GM12878 (cell line): Measurements from ENCODE around the gene REV3L. TPM values are rescaled to one million over a fixed set of nuclear protein-coding genes. Genes with fewer than 3 reads are reported as not detected.

ENCODE experiments used
- ATAC-seq: fragments of 200-7000 bp; cut with Tn5 transposase; 3 replicates; pipeline ENCODE4 v1.9.1; 2020; ENCODE audit warnings: mild to moderate bottlenecking, moderate library complexity
- BruUV-seq: library from RNA; stranded (reverse); fragments of 400-500 nt; replicated peaks from 2 replicates; lab custom pipeline; 2021; lab: Mats Ljungman, UMichigan
- CTCF ChIA-PET: fragments of 300-600 bp; sonication (Branson Sonifier 250); formaldehyde crosslinking; extraction: SDS; loops from one replicate; lab custom pipeline; 2021; ENCODE audit warnings: inconsistent platforms; lab: Yijun Ruan, JAX
- POLR2A ChIA-PET: fragments of 350-600 bp; formaldehyde crosslinking; extraction: SDS; loops from one replicate; lab custom pipeline; 2021; ENCODE audit warnings: inconsistent platforms; lab: Charles Lee
- RAD21 ChIA-PET: fragments of 300-600 bp; sonication (Branson Sonifier 250); formaldehyde crosslinking; loops from one replicate; lab custom pipeline; 2023; ENCODE audit warnings: antibody characterized with exemption; ENCODE audit not compliant: unreplicated experiment; lab: Charles Lee
- SMC1A ChIA-PET: fragments of 300-600 bp; sonication (Branson Sonifier 250); formaldehyde crosslinking; loops from one replicate; lab custom pipeline; 2023; ENCODE audit not compliant: unreplicated experiment, uncharacterized antibody; lab: Charles Lee
- DNase-seq: peaks from one replicate; pipeline ENCODE4 v3.0.0-alpha.2; 2011; ENCODE audit warnings: low read depth, low spot score
- FAIRE-seq: peaks from 3 replicates; lab custom pipeline; 2011; peaks lifted over from hg19 to GRCh38; lab: Jason Lieb, UNC
- H2AFZ ChIP-seq: 2 replicates; pipeline ENCODE4 v1.6.0; 2011; ENCODE audit warnings: low read depth, low read length, control low read depth; ENCODE audit not compliant: control insufficient read depth
- H3K27ac ChIP-seq: 2 replicates; pipeline ENCODE4 v1.5.1; 2011; ENCODE audit warnings: control low read depth; ENCODE audit not compliant: control insufficient read depth, insufficient read depth
- H3K27me3 ChIP-seq, 2 experiments: replicated peaks in 1 of 2; 2 replicates each; pipeline versions ENCODE4 v1.6.0 to v1.6.1; 2011; ENCODE audit warnings: low read length in 1 of 2; ENCODE audit not compliant: control insufficient read depth in 2 of 2, insufficient read depth in 2 of 2
- H3K36me3 ChIP-seq, 2 experiments: 2 replicates each; pipeline ENCODE4 v1.5.1; 2011; ENCODE audit warnings: low read length in 1 of 2; ENCODE audit not compliant: control insufficient read depth in 2 of 2, insufficient read depth in 2 of 2
- H3K4me1 ChIP-seq: 2 replicates; pipeline ENCODE4 v1.6.1; 2011; ENCODE audit warnings: mild to moderate bottlenecking, low read length, moderate library complexity, mixed read lengths; ENCODE audit not compliant: control insufficient read depth, insufficient read depth
- H3K4me2 ChIP-seq: 2 replicates; pipeline ENCODE4 v1.6.0; 2011; ENCODE audit warnings: control low read depth; ENCODE audit not compliant: control insufficient read depth, insufficient read depth
- H3K4me3 ChIP-seq: fragments of 200-600 bp; sonication (generic); 2 replicates; pipeline ENCODE4 v1.5.1; 2016
- H3K79me2 ChIP-seq: 2 replicates; pipeline ENCODE4 v1.6.0; 2011; ENCODE audit warnings: low read length; ENCODE audit not compliant: control insufficient read depth, insufficient read depth
- H3K9ac ChIP-seq: 2 replicates; pipeline ENCODE4 v1.8.0; 2011; ENCODE audit warnings: low read length, control low read depth, mixed read lengths; ENCODE audit not compliant: control insufficient read depth, insufficient read depth
- H3K9me3 ChIP-seq: replicated peaks from 3 replicates; pipeline ENCODE4 v1.5.1; 2011; ENCODE audit warnings: mild to moderate bottlenecking, low read length; ENCODE audit not compliant: control insufficient read depth, insufficient read depth
- H4K20me1 ChIP-seq: 2 replicates; pipeline ENCODE4 v1.6.0; 2011; ENCODE audit not compliant: control insufficient read depth, insufficient read depth
- BMI1 ChIP-seq: fragments of 450-650 bp; IDR thresholded peaks from 2 replicates; pipeline ENCODE4 v1.6.1; 2016; ENCODE audit warnings: mild to moderate bottlenecking, moderate library complexity, borderline replicate concordance
- POU2F2 ChIP-seq: IDR thresholded peaks from 3 replicates; pipeline ENCODE4 v1.6.1; 2011; ENCODE audit warnings: low read depth, mild to moderate bottlenecking, low read length, borderline replicate concordance
- TAF1 ChIP-seq: IDR thresholded peaks from 2 replicates; pipeline ENCODE4 v1.6.1; 2011; ENCODE audit warnings: mild to moderate bottlenecking, low read depth, low read length, borderline replicate concordance
- WRNIP1 ChIP-seq: IDR thresholded peaks from 2 replicates; pipeline ENCODE4 v1.6.1; 2011; ENCODE audit warnings: low read depth, low read length, improper control_type of control experiment, borderline replicate concordance
- YBX1 ChIP-seq: fragments of 450-650 bp; IDR thresholded peaks from 2 replicates; pipeline ENCODE4 v1.6.1; 2016; ENCODE audit warnings: antibody characterized with exemption
- ZNF207 ChIP-seq: fragments of 450-650 bp; IDR thresholded peaks from 2 replicates; pipeline ENCODE4 v1.6.1; 2014; ENCODE audit warnings: antibody characterized with exemption, mild to moderate bottlenecking, borderline replicate concordance
- in situ Hi-C: fragments of 300-500 bp; cut with MboI; formaldehyde crosslinking; loops from 9 replicates; pipeline ENCODE4 v1.14.3; 2018; ENCODE audit warnings: mixed read lengths
- intact Hi-C: fragments of 100-400 bp; cut with micrococcal nuclease; formaldehyde crosslinking; loops from one replicate; pipeline ENCODE4 v1.14.2; 2022; ENCODE audit not compliant: unreplicated experiment
- polyA plus RNA-seq, 11 experiments: library from polyadenylated mRNA; depleted of rRNA in 4 of 11; unstranded in 6 of 11; stranded (reverse) in 5 of 11; fragments of >200 nt; fragmentation: Nextera tagmentation in 4 of 11; fragmentation: Illumina TruSeq in 1 of 11; extraction: Ambion mirVana in 4 of 11; extraction: Trizol in 1 of 11; gene quantifications; 1 replicate in 1 of 11; 2 replicates in 10 of 11; pipeline versions ENCODE4 v1.2.1 to v1.2.3, GENCODE V29; 2011 to 2016; ENCODE audit warnings: inconsistent platforms in 2 of 11, missing spikeins in 2 of 11, low read depth in 1 of 11
- total RNA-seq, 4 experiments: library from RNA; depleted of rRNA in 3 of 4; stranded (reverse); fragments of >200 nt in 3 of 4; fragmentation: Illumina TruSeq in 1 of 4; extraction: Trizol in 1 of 4; gene quantifications; 2 replicates each; pipeline versions ENCODE4 v1.2.1 to v1.2.3, GENCODE V29; 2013 to 2021

REV3L gene
- total and polyA plus RNA-seq, 10 of the 15 experiments (the other 5 are each of a cell fraction or from before 2014, with no cell fraction given): 7.6 to 33.6 (median 21.5) TPM

GRCh38 chr6:111461860-111462259 lies 21.2 kb downstream of the REV3L start:
- no peak overlapping the region for H3K4me2 ChIP-seq
- no peak overlapping the region for H2AFZ ChIP-seq
- H3K27ac ChIP-seq: no peak overlapping the region
- no peak for DNase-seq
- no peak for FAIRE-seq
- no peaks in the 10 kb centered on the region for H3K4me1 ChIP-seq
- ChIA-PET POLR2A (interaction anchor here (1.0 kb wide), 2 partner anchors 11 to 16 kb away, joined by 3 to 4 read pairs; no protein-coding TSS in a partner anchor), RAD21 (interaction anchor here (1.7 to 3.2 kb wide), 2 partner anchors 16 to 203 kb away, joined by 7 to 16 read pairs; no protein-coding TSS in a partner anchor), CTCF (interaction anchor here (1.0 to 3.2 kb wide), 5 partner anchors 16 to 351 kb away, joined by 3 to 11 read pairs (median 4); a partner anchor contains a TSS), SMC1A (interaction anchor here (1.0 to 4.0 kb wide), 7 partner anchors 11 to 203 kb away, joined by 4 to 24 read pairs (median 6); a partner anchor contains a TSS)
- peaks cover 0 to 3% of the 10 kb centered on the region in 2 experiments; a peak in 2 of 4 replicates for H3K36me3 ChIP-seq
- in situ Hi-C loops: no loop called here
- no peak overlapping the region for H3K9ac ChIP-seq
- no peaks in the 10 kb centered on the region for H3K27me3 ChIP-seq
- intact Hi-C loops: no loop called here
- 0 out of 2 replicates have a peak overlapping the region, but pooled peaks have one; percentile 6 for H3K4me3 ChIP-seq
- peaks cover 28% of the 10 kb centered on the region for H3K9me3 ChIP-seq
- ATAC-seq: peak; percentile 75
- no peaks in the 10 kb centered on the region for H4K20me1 ChIP-seq
- peaks cover 61% of the 10 kb centered on the region for H3K79me2 ChIP-seq
- TF ChIP-seq BMI1 (0 out of 2 replicates have a peak, but pooled peaks have one; percentile 22), YBX1 (no peak)
- TF ChIP-seq, all 136 proteins: peak for 1
- no TSS peak for BruUV-seq

- H3K9me3 ChIP-seq: peaks cover 28% of the 10 kb centered on the region
- ChIA-PET CTCF (interaction anchor here (1.0 kb wide), 1 partner anchor 20 kb away, joined by 3 read pairs; no protein-coding TSS in a partner anchor), SMC1A (interaction anchor here (1.0 kb wide), 1 partner anchor 50 kb away, joined by 3 read pairs; no protein-coding TSS in a partner anchor), POLR2A (no interaction called here)
- no TSS peak for BruUV-seq
- H3K9ac ChIP-seq: no peak overlapping the region
- no peak for DNase-seq
- H3K36me3 ChIP-seq: peaks cover 0 to 5% of the 10 kb centered on the region in 2 experiments; a peak in 3 of 4 replicates
- no peaks in the 10 kb centered on the region for H3K4me1 ChIP-seq
- no peaks in the 10 kb centered on the region for H3K27me3 ChIP-seq
- FAIRE-seq: no peak
- intact Hi-C loops: no loop called here
- H4K20me1 ChIP-seq: no peaks in the 10 kb centered on the region
- no peak for ATAC-seq
- TF ChIP-seq POU2F2 (no peak), TAF1 (no peak), ZNF207 (no peak), WRNIP1 (no peak)
- TF ChIP-seq, all 136 proteins: peak for 0
- in situ Hi-C loops: no loop called here
- H3K4me2 ChIP-seq: no peak overlapping the region
- no peak overlapping the region for H3K4me3 ChIP-seq
- no peak overlapping the region for H2AFZ ChIP-seq
- no peak overlapping the region for H3K27ac ChIP-seq
- H3K79me2 ChIP-seq: peaks cover 68% of the 10 kb centered on the region
- RAD21 ChIA-PET: no interaction called here
Measured at GRCh38 chr6:111458670-111459232, 24.3 kb downstream of the REV3L start.
